Pulmonary artery endothelial cell (primary cell): ENCODE measurements around the gene ZNF501. TPM values are rescaled to one million over a fixed set of nuclear protein-coding genes. Genes with fewer than 3 reads are reported as not detected.
A peak's percentile ranks its signal among the peaks of the same experiment; 100 is the strongest.

Experiments used
- DNase-seq: peaks from one replicate; pipeline ENCODE4 v3.0.0-alpha.2; 2011; ENCODE audit warnings: low read depth, low spot score
- total RNA-seq: library from RNA; depleted of rRNA; stranded (reverse); fragments of >200 nt; gene quantifications from 2 replicates; pipeline ENCODE4 v1.2.3, GENCODE V29; 2014

The ZNF501 gene
- total RNA-seq, result 3.6 and 6.7 TPM in 2 replicates

GRCh38 chr3:44729384-44729910, at the start of gene ZNF501:
Gene ZNF501 (plus strand): TSS chr3:44729635. CDS start chr3:44734422, 4,787 bp downstream.
- peak; percentile 66 for DNase-seq

DNA sequence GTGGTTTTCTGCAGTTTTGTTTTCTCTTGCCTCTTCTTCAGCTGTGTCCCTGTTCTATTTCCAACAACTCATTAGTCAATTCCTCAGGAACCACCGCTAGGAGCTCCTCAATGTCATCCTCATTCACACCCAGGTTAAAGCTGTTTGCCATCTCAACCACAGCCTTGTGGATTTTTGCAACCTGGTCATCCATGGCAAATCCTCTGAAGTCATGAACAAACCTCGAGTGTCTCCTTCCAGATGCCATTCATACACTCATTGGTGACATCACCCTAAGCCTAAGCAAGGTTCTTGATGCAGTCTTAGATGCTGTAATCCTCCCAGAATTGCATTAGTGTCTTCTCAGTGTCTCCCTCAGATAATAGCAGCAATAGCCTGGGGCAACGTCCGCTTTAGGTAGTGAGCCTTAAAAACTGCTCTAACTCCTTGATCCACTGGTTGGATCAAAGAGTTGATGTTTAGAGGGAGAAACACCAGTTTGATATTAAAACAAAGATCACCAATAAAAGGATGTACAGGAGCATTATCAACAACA, 48.4 kb upstream of the ZNF501 start:
- DNase-seq, result no peak

- no peak for DNase-seq
Observed at GRCh38 chr3:44682182-44682896, 47.1 kb upstream of the ZNF501 start.

DNA sequence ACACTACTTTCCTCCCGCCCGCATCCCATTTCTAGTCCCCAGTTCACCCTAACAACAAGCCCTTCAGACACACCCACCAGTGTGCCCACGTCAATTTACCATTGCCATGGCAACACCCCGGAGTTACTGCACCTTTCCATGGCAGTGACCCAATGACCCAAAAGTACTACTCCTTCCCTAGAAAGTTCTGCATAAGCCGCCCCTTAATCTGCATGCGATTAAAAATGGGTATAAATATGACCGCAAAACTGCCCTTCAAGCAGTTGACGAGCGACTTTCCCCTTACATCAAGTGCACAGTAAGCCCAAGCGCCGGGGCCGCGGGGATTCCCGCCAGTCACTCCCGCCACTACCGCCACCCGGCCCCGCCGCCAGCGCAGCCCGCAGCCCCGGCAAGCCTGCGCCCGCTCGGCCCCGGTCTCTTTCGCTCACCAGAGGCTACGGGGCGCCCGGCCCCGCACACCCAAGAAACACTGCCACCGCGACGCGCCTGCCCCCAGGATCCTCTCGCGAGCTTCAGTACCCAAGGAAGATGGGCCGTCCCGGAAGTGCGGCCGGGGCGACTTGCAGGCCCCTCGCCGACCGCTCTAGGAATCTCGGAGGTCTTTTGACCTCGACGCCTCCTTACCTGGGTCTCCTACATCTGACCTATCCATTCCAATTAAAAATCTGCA, 44.2 kb upstream of the ZNF501 start:
- peak; percentile 19 for DNase-seq

DNA sequence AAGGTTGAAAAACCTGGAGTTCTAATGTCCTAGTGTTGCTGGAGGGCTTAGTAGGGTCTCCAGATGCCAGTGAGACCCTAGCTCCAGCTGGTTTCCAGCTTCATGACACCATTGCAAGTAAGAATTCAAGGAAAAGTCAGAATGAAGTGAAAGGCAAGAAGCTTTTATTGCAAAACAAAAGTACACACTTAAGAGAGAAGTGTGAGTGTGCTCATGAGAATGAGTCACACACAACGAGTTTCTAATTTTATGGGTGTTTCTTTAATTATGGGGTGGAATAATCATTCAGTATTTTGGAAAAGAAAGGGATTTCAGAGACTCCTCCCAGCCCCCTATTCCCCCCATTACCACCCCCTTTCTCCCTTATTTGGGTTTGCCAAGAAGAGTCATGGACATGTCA, 41.5 kb upstream of the ZNF501 start:
- DNase-seq, result no peak

DNA sequence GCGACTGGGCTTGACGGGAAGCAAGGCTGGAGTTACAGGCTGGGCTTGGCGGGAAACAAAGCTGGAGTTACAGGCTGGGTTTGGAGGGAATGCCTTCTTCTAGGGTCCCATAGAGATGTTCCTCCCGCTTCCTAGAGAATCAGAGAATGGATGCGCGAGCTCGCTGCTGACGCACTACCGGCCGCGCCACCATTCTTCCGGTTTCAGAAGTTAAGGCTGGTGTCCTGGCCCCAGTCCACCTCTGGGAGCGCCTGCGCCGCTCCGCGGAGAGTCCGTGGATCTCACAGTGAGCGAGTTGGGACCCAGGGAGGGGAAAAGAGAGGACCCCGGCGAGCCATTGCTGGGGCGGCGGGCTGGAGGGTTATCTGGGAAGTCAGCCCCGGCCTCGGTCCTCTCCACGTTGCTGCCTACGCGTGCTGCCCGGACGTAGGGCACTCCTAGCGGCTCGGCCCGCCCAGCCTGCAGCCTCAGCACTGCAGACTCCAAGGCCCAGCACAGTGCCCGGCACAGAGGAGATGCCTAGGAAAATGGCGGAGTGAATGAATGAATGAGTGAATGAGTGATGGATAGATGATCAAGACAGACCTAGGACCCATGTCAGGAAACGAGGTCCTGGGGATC, 16.9 kb upstream of the ZNF501 start, which contains the start of gene ZNF502:
Gene ZNF502, plus strand, starts transcription at position 206 of the 621 bp plus-strand sequence. CDS start 7,602 bp downstream, outside the sequence.
- peak; percentile 72 for DNase-seq

GRCh38 chr3:44721231-44722102, 8.0 kb upstream of the ZNF501 start:
- DNase-seq, result no peak

- no peak for DNase-seq
Observed at GRCh38 chr3:44722103-44722401, 7.4 kb upstream of the ZNF501 start.

GRCh38 chr3:44734646-44735168, 5.3 kb downstream of the ZNF501 start:
- DNase-seq, result no peak

GRCh38 chr3:44761101-44761423, 31.6 kb downstream of the ZNF501 start:
- no peak for DNase-seq

DNA sequence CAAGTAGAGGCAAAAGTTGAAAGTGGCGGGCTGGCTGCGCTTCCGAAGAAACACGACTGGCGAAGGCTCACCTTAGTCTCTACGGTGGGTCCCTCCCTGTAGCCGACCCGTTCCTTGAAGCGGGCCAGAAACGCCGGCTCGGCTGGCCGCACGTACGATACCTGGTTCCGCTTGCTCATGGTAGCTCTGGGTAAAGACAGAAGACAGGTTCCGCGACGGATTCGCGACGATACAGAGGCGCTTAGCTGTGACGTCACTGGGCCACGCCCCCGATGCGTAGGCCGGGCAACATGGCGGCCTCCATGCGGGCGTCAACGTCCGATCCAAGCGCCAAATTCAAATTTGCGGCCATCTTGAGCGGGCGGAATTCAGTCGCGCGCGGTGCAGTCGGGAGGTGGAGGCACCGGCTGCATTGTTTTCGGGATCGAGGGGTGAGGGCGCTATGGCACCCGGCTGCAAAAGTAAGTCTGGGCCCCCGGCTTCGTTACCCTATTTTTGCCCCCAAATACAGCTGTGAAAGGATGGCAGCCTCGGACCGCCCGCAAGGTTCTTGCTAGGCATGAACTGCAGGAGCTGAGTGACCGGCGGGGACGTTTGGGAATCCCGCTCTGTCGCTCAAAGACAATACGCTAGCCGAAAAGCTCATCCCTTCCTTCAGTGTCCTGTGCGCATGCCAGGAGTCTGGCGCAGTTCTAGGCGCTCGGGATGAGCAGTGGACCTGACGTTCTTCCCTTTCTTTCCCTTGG, 32.2 kb downstream of the ZNF501 start, which contains the start of the genes KIAA1143 and KIF15:
Gene KIAA1143, minus strand, starts transcription at position 196 of the 746 bp plus-strand sequence. Its CDS starts 17 bp downstream, at position 179.
Gene KIF15, plus strand, starts transcription at position 371 of the 746 bp plus-strand sequence. Its CDS starts 72 bp downstream, at position 443.
- DNase-seq, result peak; percentile 83

- DNase-seq, result no peak
Observed at GRCh38 chr3:44762170-44762677, 32.8 kb downstream of the ZNF501 start.

GRCh38 chr3:44762690-44763089, 33.3 kb downstream of the ZNF501 start:
- no peak for DNase-seq

GRCh38 chr3:44764248-44764647, 34.8 kb downstream of the ZNF501 start:
- DNase-seq, result no peak

DNA sequence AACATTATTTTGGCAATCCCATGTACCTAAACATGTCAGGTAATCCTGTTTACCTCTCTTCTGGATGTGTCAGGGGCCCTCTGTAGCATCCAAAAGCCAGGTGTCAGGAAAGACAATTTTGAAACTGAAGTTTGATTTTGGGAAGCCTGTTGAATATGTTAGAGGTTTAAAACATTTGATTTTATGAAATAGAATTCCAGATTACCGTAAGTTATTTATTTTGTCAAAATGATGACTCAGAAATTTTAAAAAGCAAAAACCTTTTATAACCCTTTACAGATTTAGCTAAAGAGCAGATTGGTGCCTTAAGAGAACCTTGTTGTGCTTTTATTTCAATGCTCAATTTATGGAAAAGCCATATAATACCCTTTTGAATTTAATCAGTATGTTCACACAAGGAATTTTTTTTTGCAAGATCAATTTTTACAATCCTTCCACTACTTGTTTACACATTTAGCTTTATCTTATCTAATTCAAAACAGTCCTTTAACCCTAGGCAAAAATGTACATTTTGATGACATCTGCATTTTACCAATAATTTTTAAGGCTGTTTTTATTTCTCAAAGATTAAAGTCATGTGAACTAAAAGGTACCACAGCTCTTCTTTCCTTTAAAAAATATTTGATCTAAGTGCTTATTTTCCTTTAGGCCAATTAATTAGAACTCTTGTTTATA, 42.1 kb downstream of the ZNF501 start:
- no peak for DNase-seq

DNA sequence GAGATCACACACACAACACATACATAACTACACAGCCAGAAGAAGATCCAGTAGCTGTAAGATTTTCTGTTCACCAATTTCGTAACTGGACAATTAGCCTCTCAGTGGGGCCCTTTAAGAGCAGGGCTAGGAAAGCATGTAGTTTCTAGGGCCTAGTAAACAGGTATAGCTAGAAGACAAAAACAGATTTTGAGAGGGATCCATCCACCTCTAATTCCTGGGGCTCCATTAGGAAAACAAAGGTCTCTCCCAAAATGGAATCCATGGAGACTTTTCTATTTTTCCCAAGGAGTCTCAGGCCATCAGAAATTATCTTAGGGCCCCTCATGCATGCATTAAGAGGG, 42.6 kb downstream of the ZNF501 start:
- no peak for DNase-seq

- DNase-seq, result no peak
Observed at GRCh38 chr3:44782891-44783290, 53.5 kb downstream of the ZNF501 start.
